GM18502 (cell line): Measurements from ENCODE around the gene GALNT17.
"Not testable (repeated sequence)": the region's sequence is repeated elsewhere in the genome, so short reads cannot be mapped to it uniquely, and the experiment has no call there.

Experiments used
- ATAC-seq: cut with Tn5 transposase; IDR thresholded peaks from one replicate; pipeline ENCODE4 v1.9.1; 2021; ENCODE audit warnings: mild to moderate bottlenecking; ENCODE audit not compliant: unreplicated experiment, poor library complexity

The GALNT17 gene

DNA sequence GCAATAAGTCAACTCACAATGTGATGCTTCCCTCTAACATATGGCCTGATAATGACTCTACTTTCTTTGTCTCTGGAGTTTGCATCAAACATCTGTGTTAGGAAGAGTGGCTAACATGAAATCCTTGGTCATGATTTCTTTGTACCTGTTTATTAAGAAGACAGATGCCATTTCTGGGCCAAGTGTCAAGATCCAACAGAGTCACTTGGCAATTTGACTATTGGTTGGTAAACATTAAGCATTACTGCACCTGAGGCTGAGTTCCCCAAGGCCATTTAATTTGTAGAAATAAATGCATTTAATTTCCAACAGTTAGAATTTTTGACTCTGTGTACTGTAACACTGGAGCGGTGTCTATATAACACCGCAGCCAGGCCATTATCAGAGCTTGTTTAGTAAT is 403.7 kb downstream of the GALNT17 start:
- no peak for ATAC-seq

DNA sequence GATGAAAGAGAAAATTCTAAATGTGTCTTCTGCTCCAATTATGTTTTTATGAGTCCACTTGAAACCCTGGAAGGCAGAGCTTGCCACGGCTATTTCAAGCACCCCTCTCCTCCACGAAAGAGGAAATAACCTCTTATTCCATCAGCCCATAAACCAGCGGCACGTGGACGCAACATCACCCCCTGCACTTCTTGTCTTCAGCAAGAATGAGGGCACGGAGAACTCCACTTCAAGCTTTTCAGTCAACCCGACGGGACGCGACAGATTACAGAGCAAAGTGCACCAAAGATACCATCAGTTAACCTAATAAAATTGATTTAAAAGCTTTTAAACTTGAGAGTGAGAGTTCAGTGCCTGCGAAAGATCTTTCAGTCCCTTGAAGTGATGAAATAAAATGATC is 406.3 kb downstream of the GALNT17 start:
- ATAC-seq: no peak

DNA sequence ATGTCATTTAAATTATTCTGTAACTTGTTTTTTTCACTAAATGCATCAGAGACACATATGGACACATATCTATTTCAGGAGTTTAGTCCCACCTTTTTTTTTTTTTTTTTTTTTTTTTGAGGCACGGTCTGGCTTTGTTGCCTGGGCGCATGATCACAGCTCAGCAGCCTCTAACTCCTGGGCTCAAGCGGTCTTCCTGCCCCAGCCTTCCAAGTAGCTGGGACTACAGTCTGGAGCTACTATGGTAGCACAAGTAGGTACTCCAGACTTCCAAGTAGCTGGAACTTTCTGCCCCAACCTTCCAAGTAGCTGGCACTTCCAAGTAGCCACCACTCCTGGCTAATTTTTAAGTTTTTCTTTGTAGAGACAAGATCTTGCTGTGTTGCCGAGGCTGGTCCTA is 407.7 kb downstream of the GALNT17 start:
- ATAC-seq: no peak

DNA sequence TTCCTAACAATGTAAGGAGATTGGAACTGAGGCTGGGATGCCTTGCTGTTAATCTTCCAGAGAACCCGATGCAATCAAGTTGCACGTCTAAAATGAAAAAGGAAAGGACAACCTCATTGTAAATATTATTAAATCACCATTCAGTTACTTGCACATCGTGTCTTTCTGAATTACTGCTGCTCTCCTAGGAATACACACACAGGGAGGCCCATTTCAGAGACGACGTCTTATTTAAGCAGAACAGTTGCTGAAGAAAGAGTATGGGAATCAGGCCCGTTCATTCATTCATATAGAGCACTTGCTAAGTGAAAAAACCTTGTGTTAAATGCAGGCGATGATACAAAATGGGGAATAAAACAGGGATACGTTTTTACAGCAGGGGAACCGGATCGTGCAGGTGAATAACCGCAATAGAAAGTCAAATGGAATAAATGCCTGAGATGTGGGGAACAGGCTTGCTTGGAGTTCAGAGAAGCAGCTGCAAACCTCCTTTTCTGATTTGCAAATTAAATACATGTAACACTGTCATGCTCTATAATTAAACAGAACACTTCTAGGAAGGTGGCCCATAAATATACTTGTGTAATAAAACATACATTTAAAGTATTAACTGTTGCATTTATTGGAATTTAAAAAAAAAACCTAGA is 409.9 kb downstream of the GALNT17 start:
- no peak for ATAC-seq

DNA sequence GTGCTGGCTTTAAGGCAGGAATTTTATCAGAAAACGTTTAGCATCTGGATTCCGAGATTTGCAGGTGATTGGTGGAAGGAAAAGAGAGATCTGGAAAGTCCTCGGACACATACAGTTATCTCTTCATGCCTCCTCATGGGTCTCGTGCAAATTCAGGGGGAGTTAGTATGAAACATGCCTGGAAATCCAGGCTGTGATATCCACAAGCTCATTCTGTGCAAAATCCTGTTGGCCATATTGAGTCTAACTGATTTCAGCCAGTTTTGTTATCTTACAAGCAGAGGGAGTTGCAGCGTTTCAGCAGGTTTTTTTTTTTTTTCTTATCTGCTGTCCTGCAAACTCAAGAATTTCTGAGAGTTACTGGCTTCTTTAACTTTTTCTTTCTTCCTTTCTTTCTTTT is 411.5 kb downstream of the GALNT17 start:
- no peak for ATAC-seq

DNA sequence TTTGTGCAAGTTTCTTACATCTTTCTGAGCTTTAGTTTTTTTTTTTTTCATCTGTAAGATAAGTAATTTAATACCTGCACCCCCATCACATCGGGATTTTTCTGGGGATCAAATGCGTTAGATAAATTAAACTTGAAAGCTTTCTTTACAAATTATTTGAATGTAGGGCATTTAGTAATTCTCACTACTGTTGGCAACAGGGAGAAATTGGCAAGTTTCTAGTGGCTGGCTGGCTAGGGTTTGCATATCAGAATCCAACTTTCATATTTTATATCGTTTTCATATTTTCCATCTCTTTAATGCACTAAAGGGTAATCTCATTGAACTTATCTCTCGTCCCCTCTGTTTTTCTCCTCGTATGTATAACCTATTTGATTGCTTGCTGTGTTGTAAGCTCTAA is 412.9 kb downstream of the GALNT17 start:
- no peak for ATAC-seq

DNA sequence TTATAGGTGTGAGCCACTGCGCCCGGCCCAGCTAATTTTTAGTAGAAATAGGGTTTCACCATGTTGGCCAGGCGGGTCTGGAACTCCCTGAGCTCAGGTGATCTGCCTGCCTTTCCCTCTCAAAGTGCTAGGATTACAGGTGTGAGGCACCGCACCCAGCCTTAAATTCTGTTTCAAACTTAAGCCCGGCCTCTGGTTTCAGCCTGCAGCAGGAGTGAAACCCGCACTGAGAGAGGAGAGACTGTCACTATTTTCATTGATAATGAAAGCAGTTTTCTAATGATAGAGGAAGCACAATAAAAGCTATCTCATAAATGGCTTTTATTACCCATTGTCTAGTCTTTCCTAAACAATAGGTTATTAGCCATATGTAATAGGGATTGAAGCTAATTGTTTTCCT is 415.5 kb downstream of the GALNT17 start:
- no peak for ATAC-seq

DNA sequence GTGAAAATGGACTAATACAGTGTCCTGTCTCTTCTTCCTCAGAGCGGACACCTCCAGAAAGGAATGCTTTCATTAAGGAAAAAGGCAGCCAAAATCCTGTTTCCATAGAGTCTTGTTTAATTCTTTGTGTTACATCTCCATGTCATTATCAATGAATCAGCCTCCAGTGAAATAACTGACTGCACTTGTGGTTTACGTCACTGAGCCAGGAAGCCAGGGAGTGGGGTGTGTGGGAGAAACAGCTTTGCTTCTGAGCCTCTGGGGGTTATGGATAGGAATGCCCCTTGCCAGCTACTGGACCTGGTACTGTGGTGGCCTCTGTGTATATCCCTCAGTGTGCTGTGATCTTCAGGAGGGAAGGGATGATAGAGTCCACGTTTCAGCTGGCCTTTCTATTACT is 416.8 kb downstream of the GALNT17 start:
- no peak for ATAC-seq

DNA sequence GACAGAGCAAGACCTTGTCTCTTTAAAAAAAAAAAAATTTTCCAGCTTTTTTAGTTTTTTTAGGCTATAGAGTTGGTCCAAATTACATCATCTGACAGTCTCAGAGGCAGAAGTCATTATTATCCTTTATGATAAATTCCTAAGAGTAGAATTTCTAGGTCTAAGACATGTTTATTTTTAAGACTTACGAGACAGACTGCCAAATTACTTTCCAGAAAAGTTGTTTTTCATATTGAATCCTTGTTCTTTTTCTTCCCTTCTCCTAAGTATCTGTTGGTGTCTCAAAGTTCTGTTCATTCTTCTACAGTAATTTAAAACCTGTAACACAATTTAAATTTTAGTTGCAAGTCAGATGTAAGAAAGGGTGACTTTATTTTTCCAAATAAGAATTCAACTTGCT is 421.4 kb downstream of the GALNT17 start:
- no peak for ATAC-seq

DNA sequence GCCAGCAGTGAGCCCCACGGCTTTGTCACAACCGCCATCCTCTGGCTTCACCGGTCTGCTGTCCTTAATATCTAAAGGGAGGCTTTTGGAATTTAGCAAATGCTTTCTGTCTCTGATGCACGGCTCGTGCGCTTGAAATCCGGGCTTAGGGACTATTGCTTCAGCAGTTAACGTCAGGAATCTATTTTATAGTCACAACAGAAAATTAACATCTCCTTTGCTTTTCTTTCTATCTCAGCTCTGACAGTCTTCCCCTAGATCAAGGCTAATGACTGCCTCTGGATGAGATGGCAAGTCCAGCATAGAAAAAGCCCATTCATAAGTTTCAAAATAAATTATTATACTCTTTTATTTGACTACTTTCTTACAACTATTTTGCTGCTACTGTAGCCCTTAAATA is 423.8 kb downstream of the GALNT17 start:
- ATAC-seq: no peak

DNA sequence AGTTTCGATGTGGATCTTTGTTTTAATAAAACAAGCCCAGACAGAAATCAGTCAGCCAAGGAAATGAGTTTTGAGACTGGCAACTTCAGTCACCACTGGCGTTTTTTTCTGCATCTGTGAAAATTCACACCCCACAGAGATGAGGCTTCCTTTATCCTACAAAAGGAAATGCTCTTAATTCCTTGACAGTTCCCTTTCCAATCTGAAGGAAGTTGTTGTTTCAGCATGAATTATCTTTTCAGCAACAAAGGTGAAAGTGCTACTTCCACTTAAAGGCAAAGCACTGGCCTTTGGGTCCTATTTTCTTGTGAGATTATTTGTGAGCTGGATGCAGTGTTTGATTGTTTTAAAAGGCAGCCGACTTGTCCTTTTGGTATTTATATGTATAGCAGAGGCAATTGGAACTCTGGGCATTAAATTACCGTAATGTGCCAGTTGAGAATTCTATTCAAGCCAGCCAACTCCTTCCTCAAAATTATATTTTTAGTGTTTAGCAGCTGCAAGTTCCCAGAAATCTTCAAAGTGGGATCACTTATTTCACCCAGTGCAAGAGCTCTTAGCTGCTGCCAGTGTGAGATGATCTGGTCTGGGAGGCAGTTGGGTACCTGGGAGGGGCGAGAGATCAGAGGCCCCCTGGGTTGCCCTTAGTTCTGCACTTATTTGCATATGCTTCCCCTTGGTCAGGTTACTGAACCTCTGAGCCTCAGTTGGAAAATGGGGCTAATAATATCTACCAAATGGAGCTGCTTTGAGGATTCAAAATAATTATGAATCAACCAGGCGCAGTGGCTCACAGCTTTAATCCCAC is 427.1 kb downstream of the GALNT17 start:
- no peak for ATAC-seq

DNA sequence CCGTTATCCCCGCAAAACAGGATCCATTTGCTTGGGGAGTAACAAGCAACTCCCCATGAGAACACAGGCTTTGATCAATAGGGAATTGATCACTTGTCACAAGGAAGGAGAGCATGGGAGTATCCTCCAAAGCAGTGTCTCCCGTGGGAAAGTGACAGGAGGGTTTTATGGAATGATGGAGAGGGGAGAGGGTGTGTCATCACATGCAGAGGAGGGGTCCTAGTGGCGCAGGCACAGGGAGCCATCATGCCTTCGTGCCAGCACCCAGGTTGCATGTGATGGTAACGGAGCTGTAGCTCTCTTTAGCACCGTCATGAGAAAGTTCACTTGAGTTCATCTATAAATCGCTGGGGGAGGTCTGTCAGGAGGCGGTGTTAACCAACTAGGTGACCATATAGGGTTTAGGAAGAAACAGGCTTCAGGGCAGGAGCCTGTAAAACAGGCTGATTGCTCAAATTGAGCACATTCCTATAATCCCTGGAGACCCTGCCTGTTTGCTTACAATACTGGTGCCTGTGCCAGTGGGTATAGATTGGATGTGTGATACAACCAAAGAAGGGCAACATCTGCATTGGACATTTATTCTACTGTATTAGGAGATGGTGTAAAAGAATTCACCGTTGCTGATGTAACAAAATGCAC is 428.5 kb downstream of the GALNT17 start:
- no peak for ATAC-seq

DNA sequence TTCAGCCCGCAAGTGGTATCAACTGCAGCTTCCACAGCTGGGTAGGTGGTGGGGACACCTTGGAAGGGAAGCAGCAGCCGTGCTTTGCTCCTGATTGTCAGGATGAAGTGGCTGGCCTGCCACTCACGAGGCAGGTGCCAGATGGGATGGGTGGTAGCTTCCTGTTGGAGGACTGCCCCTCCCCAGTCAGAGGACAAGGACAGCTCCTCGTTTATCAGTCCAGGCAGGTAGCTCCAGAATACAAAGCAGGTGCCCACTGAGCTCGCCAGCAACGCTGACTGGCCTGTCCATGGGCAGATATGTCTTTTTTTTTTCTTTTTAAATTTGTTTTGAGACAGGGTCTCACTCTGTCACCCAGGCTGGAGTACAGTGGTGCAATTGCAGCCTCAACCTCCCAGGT is 431.3 kb downstream of the GALNT17 start:
- no peak for ATAC-seq

DNA sequence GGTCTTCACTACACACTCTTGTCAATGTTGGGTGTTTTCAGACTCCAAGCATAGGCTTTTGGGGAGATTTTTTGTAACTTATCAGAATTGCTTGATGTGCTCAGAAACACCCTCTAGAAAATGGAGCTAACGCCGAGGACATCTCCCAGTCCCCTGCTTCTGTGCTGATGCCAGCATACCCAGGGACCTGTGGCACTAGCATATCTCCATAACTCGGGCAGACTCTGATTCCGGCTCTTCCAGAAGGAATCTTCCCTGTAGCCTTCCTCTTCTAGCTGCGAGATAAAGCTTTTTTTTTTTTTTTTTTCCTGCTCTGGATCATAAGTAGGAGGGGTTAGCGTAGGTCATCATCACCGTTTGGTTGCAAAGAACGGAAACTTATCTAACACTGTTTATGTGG is 434.4 kb downstream of the GALNT17 start:
- no peak for ATAC-seq

DNA sequence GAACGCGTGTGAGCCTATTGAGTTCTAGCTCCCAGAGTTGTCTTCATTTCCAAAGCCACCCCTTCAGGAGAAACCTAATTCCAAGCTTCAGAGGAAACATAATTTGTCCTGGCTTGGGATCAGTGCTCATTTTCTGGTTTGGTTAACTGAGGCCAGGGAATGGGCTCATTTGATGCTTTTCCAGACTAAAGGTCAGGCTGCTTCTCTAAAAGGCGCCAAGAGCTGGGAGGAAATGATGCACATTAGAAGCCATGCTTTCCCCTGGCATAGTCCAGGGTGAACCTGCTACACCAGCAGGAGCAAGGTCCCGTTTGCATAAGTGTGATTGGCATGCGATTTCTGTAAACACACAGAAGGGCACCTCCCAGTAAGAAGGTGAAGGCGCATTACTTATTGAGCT is 435.0 kb downstream of the GALNT17 start:
- no peak for ATAC-seq

DNA sequence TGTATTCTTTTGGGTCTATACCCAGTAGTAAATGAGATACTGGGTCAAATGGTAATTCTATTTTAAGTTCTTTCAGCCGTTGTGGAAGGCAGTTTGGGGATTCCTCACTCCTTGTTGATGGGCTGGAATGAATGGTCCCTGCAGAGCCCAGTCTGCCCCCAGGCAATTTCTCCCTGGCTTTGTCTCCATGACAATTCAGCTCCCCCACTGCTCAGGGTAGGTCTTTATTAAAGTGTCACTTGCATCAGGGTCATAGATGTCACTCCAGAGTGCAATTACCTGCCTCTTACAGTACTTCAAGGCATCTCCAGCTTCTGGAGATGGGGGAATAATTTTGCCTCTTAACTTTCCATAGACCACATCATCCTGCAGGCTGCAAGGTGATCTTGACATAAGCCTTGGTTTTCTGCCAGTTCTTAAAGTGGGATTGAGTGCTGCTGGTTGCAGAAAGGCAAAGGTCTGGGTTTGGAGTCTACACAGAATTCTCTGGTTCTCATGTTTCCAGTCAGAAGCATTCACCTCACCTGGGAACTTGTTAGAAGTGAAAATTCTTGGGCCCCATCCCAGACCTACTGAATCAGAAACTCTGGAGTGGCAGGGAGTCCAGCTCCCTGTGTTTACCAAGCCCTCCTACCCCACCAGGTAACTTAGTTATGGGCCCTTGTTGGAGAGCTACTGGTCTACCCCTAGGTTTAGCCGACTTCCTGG is 442.4 kb downstream of the GALNT17 start:
- no peak for ATAC-seq

DNA sequence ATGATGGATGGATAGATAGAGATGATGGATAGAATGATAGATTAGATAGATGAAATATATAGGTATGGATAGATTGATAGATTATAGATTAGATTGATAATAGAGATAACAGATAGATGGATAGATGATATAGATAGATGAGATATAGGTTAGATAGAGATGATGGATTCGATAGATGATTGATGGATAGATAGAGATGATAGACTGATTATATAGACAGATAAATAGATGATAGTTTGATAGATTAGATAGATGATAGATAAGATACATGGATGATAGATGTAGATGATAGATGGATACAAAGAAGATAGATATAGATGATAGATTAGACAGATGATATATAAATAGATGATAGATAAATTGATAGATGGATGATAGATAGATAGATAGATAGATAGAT is 448.1 kb downstream of the GALNT17 start:
- no peak for ATAC-seq

DNA sequence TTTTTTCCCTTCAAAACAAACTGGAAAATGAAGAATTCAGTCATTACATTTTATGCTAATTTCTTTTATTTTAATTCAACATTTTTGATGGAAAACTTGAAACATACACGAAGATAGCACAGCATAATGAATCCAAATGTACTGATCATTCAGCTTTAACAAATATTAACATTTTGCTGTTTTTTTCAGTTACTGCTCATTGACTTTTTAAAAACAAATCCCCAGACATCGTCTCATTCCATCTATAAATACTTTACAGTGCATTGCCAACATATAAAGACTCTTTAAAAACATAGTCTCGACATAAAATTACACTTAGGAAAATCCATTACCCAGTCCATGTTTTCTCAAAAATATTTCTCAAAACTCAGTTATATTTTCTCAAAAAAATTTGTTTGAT is 452.3 kb downstream of the GALNT17 start:
- ATAC-seq: no peak

DNA sequence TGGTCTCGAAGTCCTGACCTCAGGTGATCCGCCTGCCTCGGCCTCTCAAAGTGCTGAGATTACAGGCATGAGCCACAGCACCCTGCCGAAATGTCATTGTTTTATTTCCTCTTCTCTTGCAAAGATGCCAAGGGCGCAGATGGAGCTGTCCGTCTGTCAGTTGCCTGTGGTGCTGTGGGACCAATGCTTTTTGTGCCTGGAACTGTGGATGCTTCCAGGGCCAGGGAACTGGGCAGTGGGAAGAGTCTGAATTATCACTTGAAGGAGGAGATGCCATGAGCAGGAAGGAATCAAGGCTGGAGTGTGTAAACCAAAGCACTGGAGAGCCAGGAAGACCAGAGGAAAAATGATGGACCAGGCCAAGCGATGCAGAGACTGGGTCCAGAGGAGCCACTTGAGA is 459.9 kb downstream of the GALNT17 start:
- ATAC-seq: no peak

DNA sequence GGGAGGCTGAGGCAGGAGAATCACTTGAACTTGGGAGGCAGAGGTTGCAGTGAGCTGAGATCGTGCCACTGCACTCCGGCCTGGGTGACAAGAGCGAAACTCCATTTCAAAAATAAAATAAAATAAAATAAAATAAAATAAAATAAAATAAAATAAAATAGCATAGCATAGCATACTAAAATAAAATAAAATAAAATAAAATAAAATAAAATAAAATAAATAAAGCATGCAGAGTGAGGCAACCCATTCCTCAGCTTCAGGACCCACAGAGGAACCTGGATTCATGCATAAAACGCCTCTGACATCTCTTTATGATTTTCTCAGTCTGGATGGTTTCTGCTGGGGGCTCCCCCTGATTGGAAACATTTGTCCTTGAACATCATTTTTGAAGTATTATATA is 460.4 kb downstream of the GALNT17 start:
- not testable (repeated sequence) for ATAC-seq

DNA sequence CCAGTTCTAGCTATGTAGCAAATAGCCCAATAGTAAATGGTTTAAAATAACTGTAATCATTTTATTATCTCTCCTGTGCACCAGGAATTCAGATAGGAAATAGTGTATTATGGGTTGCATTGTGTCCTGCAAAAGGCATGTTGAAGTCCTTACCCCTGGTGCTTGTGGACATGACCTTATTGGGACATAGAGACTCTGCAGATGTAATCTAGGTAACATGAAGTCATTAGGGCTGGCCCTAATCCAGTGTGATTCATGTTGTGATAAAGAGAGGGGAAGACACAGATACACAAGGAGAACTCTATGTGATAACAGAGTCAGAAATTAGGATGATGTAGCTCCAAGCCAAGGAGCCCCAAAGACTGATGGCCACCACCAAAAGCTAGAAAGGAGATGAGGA is 462.8 kb downstream of the GALNT17 start:
- no peak for ATAC-seq
